Embryonic facial prominence (tissue), 1 donor: Measurements from ENCODE around the gene COL5A2.

Experiments used
- DNase-seq: peaks from one replicate; pipeline ENCODE4 v3.0.0-alpha.2; 2016; ENCODE audit errors: extremely low spot score

The COL5A2 gene

DNA sequence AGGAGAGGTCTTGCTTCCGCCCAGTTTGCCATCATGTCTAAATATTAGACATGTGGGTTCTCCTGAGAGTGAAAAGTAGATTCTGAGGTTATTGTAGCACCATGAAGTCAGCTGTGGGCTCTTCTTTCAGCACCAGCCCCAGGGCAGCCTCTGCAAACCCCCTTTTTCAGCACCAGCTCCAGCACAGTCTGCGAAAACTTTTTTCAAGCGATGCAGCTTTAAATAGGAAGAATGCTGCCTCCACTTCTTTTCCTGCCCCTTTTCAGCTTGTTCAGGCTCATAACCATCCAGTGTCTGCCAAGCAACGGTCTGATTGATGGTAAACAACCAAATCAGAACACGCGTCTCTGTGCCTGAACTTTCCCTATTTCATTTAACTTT, at the start of gene COL5A2:
TSS of gene COL5A2 (minus strand) at position 192 of the 381 bp plus-strand sequence. CDS start at position 35, 157 bp downstream.
- DNase-seq = peak; percentile 91

DNA sequence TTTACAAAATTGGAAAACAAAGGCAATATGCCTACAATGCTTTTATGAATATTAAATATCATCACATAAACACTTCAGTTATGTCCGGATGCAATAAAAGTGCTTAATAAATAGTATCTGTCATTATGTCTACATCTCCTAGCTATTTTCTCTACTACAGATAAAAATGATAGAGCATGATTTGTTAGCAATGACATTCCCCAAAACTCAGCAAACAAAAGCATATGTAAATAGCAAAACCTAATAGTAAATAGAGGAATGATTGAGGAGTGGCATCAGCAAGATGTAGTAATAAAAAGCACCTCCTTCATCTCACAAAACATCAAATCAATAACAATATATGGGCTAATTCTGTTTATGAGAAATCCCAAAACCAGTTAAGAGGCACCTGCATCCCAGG, 46.5 kb upstream of the COL5A2 start:
- no peak for DNase-seq

DNA sequence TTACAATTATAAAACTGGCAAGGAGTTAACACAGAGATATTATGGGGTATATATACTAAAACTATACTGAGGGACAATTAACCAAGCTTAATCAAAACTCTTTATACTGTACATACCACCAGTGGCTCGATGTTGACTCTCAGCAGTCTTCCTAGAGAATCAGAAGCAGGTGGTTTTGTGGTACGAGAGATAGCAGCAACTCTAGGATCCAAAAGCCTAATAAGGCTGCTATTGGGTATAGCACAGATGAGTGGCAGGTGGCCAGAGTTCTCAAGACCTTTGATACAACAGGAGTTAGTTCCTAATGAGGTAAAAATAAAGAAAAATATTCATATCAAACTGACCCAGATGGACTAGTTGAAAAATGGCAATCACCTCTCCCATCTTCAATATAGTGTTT, 45.5 kb upstream of the COL5A2 start:
- no peak for DNase-seq

DNA sequence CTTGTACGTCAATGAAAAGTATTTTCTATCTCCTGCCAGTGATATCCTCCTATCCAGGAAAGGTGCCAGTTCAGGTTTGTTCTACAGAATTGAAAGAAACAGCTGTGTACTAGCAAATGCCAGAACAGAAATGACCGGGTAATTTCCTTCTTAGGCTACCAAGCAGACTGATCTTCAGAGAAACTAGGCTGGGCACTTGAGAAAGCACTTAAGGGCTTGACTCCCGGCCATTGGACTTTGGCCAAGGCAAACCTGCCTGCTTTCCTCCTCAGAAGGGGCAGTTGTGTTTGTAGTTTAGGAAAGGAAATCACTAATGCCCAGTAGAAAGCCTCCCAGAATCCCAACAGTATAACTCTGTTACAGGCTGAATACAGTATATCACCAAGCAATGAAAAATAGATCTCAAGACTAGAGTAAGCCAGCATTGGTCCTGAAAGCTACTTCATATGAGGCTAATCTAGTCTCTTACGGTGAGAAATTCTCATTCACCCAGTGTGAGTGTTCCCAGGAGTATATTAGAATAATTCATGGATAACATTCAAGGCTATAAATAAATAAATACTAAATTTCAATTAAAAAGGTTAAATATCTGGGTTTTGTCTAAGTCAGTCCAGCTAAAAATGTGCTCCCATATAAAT, 43.0 kb upstream of the COL5A2 start:
- DNase-seq = no peak

DNA sequence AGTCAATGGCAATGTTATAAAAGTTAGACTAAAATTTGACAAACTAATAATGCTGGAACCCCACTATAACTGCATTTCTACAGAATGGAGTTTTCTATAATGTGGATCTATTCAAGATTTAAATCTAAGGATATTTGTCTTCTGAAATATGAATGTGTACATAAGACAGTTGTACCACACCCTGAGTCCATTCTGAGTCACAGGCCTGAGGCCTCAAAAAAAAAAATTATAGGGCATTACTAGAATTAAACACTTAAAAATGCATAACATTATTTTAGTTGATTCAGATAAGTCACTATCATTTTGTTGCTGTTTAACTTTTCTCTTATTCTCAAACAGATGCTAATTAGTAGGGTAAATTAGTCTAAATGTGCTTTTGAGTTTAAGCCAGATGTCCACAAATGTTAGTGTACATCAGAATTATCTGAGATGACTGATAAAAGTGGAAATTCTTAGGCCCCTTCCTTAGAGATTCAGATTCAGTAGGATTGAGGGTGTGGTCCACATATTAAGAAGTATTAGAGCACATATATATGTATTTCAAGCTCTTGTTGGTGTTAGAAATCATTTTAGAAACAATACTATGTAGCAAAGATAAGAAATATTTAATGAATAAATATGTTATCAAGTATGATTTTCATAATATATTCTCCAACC, 42.4 kb upstream of the COL5A2 start:
- no peak for DNase-seq

DNA sequence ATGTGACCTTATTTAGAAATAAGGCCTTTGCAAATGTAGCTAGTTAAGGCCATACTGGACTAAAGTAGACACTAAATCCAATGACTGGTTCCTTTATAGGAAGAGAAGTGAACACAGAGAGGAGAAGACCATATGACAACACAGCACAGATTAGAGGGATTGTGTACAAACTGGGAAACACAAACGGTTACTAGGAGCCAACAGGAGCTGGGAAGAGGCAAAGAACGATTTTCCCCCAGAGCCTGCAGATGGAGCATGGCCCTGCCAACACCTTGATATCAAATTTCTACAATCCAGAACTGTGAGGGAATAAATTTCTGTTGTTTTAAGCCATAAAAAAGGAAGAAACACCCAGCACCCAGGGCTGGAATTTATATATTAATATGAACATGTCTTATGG, 38.7 kb upstream of the COL5A2 start:
- DNase-seq = no peak

DNA sequence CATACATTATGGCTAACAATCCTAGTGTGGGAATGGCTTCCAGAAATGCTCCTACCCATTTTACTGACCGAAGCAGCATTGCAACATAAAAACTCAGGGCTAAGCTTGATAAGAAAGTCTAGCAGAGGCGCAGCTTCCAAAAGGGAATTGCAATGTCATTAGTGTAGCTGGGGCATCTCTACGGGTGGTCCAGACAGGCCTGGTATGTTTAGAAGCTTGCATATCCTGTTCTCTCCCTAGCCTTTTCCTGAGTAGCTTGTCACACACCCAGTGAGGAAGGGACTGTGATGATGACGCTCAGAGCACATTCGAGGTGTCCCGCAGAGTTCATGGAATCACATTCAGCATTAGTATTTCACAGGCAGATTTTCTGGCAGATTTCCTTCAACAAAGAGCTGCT, 38.0 kb upstream of the COL5A2 start:
- no peak for DNase-seq

DNA sequence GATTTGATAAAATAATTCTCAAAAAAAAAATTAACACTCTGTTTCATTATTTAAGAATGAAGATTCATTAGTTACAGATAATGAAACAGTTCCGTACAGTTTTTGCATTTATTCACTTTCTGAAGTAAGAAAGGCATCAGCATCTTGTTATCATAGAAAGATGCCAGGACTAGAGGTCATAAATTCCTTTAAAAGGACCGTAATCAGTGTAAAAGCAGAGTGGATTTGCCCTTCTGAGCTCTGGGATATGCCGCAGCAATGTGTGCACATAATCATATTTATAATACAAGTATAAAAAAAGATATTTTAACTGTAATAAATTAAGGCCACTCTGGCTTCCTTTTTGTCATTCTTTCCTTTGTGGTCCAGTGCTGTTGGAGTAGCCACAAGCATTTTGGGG, 37.5 kb upstream of the COL5A2 start:
- no peak for DNase-seq

DNA sequence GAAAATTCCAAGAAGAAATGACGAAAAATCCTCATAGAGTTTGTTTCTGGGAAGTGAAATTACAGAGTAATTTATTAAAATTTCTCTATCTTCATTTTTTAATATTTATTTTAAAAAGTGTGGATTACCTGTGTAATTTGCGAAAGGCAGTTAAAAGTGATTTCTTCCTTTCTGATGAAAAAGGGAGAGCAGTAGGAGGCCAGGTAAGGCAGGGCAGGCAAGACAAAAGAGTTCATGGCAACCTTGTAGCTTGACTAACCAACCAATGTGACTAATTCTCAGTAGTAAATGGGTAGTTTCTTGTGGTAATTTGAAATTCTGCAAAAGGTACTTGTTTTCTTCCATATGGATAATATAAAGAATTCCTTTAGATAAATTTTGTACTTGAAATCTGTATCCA, 34.9 kb upstream of the COL5A2 start:
- no peak for DNase-seq

DNA sequence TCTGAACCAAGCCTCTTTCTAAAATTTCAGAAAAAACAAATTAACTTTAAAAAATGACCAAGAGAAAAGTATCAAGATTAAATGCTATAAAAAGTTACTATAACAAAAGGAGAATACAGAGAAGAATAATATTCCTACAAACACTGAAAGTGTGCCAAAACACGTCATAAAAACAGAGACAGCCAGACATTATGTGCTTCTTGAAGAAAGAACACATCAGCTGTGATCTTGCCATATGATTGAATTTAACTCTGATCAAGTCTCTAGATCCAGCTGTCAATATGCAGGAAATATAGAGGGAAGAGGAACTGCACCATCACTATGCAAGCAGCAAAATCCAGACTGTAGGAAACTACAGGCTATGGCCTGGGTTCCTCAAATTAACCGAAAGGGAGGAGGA, 33.7 kb upstream of the COL5A2 start:
- DNase-seq = no peak

DNA sequence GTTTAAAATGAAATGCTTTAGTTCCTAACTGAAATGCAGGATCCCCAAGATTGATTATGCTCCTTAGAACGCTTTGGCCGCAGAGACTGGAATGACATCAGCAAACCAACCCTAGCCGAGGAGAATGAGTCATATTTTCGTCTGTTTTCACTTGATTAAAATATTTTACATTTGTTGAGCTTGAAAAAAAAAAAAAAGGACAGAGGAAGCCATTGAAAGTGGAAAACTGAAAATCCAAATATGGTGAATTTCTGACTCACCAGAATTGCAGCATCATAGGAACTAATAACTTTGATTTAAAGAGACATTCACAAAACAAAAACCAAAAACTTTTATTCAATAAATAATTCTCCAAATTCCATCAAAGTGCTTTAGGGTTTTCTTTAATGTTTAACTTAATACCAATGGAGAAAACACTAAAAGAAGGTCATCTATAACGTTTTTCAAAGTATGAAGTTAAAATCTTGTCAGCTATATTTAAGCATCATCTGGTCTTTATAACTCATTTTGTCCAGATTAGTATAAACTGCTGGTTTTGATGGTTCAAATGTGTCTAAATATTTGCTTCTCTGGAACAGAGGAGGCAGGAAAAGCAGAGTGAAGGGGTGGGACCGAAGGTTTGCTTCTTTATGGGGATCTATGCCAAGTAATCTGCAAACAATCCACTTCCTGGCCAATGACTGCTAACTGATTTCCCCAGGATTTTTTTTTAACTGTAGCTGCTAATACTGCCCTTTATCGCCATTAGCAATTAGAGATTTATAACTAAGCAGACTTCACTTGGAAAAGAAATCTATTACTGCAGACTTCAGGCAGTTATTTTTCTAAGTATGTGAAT, 30.9 kb upstream of the COL5A2 start:
- peak; percentile 77 for DNase-seq

DNA sequence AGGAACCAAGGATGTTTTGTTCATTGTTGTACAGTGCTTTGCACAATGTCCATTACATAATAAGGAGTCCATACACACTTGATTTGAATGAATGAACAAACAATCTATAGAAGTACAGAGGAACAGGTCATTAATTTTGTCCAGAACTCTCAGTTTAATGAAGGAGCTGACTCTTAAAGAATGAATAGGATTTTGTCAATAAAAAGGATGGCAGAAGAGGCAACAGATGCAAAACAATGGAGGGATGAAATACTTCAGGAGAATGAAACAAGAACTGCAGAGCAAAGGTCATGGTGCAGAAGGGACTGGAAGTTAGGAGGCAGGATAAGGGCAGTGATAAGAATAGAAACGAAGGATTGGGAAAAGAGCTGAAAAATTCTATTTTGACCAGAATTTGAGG, 28.7 kb upstream of the COL5A2 start:
- DNase-seq = no peak

DNA sequence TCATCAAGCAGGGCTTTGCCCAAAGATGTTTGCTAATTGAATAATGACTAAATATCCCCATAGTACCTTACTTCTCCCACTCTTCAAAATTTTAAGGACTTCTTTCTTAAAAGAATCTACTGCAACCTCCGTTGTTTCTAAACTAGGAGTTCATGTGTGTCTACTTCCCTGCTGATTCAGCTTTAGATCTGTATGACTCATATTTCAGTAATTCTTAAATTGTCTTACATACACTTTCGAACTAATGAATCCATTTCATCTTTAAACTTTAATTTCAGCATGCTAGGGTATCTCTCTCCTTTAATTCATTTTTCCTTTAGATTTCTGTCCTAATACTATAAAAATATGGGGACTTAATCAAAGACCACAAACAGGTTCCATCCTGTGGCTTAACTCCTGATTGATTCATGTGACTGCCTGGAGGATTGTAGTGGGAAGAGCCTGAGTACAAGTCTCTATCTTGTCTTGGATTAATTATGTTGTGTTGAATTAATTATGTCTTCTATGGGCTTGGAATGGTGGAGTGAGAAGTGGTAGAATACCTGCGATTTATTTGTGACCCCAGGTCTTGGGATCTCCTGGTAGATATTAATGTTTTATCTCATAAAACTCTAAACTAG, 24.9 kb upstream of the COL5A2 start:
- DNase-seq = no peak

DNA sequence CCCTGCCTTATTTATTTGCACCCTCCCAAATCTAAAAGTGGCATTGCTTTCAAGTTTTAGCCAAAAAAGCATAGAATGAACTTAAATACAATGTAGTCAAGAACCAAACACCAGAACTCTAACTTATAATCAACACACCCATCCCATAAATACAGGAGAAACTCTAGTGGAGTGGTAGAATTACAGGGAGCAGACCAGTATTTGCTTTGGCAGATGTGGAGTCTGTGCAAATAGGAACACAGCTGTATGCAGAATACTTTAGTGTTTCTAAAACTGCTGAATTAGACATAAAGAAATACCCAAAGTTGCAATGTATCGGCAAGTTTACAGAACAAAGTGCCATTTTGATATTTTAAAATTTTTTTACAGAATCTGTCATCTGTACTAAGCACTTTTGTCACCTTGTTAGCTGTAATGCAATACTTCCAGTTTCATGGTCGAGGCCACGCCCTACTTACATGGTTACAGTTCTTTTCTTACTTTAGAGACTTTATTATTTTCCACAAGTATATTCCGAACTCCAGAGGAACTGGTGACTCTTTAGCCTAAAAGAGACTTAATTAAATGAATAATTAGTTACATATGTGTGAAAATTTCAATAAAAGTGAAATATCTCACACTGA, 23.7 kb upstream of the COL5A2 start:
- no peak for DNase-seq

DNA sequence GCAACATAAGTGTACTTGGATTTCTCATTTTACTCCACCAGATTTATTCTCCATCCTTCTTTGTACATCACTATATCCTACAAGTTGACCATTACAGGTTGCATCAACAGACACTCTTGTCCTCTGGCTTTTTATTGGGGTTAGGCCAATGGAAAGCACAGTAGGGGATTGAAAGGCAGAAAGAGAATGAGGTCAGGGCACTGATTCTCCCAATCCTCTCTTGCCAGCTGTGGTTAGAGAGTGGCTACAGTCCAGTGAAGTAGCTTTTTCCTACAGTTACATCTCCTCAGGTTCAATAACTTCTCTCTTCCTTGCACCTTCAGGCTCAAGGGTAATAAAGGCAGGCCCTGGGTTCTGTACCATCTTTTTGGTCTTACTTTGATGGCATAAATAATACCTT, 20.2 kb upstream of the COL5A2 start:
- no peak for DNase-seq

DNA sequence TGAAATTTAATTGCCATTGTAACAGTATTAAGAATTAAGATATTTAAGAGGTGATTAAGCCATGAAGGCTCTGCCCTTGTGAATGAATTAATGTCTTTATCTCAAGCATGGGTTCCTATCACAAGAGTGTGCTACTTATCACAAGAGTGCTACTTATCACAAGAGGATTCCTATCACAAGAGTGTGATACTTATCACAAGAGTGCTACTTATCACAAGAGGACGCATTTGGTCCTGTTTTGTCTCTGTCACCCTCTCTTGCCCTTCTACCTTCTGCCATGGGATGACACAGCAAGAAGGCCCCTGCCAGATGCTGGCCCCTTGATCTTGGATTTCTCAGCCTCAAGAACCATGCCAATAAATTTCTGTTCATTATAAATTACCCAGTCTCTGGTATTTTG, 13.2 kb upstream of the COL5A2 start:
- no peak for DNase-seq

DNA sequence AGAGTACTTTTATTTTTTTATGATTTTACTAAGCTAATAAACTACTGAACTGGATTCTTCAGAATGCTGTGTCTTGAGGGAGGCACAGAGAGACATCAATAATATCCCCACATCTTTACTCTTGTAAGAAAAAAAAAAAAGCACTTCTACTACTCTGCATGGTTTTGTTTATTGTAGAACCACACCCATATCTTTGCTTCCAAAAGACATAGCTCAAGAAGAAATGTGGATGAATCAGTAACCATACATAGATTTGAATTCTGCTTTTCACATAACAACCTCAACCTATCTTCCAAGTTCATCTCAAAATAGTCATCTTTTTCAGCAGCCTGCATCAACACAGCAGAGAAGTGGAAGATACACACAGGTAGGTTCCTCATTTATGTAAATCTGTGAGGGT, 12.2 kb upstream of the COL5A2 start:
- DNase-seq = no peak

DNA sequence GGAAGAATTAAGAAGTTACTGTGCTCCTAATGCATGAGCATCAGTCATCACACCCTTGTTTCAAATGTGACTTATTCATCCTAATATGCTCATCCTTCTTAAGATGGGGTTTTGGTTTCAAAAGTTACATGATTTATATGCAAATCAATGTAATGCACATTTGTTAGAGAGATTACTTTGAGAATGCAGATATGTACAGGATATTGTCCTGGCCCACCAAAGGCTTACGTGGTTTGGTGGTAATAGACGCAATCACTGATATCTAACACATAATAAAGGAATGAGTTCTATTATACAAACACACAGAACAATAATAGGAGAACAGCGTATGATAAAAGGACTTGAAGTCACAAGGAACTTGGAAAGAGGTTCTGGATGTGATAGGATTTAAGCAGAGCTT, 11.1 kb upstream of the COL5A2 start:
- DNase-seq = no peak

DNA sequence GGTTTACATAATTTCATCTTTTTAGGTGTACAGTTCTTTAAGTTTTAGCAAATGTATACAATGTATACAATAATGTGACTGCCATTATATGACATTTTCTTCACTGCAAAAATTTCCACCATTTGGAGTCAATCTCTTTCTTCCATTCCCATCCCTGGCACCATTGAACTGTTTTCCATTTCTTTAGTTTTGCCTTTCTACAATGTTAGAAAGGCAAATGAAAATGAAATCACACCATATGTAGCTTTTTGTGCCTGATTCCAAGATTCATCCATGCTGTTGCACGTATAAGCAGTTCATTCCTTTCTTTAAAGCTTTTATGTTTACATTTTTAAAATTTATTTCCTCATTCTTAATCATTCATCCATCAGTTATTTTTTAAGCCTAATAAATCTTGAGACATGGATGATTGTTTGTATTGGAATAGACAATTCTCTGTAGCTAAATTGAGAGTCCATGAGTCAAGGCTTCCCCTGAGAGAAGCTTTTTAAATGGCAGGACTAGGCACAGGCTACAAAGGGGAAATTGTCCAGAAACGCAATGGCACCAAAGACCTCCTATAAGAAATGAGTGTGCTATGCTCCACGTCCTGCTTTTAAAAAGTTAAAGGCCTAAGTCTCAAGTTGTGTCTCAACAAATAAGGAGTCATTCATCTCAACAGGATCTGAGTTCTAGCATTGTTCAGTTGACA, 8.7 kb upstream of the COL5A2 start:
- DNase-seq = no peak

DNA sequence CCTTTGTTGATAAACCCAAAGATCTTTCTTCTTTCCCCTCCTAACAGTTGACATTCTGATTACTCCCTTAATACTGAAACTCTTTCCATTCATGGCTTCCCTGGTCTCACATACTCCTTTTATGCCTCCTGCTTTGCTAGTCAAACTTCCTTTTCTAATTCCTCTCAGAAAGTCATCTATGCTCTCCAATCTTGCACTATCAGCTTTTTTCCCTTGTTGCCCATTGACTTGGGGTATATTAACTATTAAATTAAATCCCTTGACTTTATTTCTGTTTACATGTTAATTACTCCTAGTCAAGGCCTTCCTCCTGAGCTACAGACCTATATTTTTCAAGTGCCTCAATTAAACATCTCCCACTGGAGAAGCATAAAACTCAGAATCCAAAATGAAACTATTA, 3.6 kb upstream of the COL5A2 start:
- DNase-seq = no peak

DNA sequence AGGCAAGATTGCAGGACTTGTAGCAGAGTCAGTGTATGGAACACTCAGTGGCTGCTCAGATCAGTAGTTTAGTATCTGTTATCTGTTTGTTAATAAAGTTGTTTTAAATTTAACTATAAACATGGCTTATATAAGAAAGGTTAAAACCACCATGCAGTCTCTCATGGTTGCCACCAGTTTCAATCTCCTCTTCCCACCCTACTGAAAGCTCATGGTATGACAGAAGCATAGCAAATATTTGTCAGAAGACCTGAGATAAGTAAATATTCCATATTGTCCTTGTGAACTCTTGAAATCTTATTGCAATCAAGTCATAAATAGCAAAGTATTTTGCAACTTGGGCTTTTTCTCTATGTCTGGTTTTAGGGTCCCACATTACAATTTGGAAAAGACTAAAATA, 2.1 kb upstream of the COL5A2 start:
- DNase-seq = no peak
